Measurements from ENCODE around the gene CD79A. TPM values are rescaled to one million over a fixed set of nuclear protein-coding genes. Genes with fewer than 3 reads are reported as not detected.

Gene CD79A
- total RNA-seq, 2 experiments from 2014 or later, result 3.7 to 3.8 TPM

DNA sequence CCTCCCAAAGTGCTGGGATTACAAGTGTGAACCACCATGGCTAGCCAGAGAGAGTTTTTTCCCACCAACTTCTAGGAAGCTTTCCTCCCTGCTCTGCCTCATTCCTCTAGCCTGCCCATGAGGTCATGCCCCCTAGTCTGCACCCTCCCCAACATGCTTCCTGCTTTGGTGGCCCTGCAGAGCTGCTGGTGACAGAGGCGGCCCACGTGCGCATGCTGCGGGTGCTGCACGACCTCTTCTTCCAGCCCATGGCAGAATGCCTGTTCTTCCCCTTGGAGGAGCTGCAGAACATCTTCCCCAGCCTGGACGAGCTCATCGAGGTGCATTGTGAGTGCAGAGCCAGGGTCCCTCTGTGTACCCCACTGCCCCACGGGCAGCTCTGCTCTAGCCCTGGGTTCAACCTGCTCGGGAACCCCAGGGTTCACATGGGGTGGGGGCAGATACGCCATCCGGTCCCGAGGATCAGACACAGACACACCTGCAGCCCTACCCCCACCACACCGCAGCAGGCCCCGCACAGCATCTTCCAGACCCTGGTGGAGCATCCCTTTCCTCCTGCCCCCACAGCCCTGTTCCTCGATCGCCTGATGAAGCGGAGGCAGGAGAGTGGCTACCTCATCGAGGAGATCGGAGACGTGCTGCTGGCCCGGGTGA lies 24.8 kb downstream of the CD79A start:
- TF ChIP-seq CTCF (IDR thresholded peaks at IDR 0.05), result no peak
- Histone ChIP-seq H3K4me3 (ENCODE audit: low read length) (no peak overlapping the region), H3K9me3 (ENCODE audit: control insufficient read depth in 1 of 2, insufficient read depth in 1 of 2, low read length in 2 of 2) (no peaks in the 10 kb centered on the region), H3K27ac (ENCODE audit: low read depth in 1 of 2, low read length in 2 of 2) (no peak overlapping the region), H3K4me1 (ENCODE audit: insufficient read depth, low read length) (peaks cover 59% of the 10 kb centered on the region), H3K36me3 (ENCODE audit: insufficient read depth, low read length) (peaks cover 93% of the 10 kb centered on the region), H3K27me3 (ENCODE audit: control insufficient read depth in 1 of 2, insufficient read depth in 2 of 2, low read length in 2 of 2) (no peaks in the 10 kb centered on the region)
- Mint-ChIP-seq H3K9me3 (no peaks in the 10 kb centered on the region), H3K27me3 (no peaks in the 10 kb centered on the region), H3K27ac (peak overlapping the region; percentile 7), H3K36me3 (ENCODE audit: low read depth) (peaks cover 92% of the 10 kb centered on the region), H3K4me1 (ENCODE audit: low read depth) (peaks cover 63% of the 10 kb centered on the region), H3K4me3 (no peak overlapping the region)
- intact Hi-C loops (cut with DNase I, micrococcal nuclease), result no loop called here
- DNase-seq (no peak), ATAC-seq (ENCODE audit: poor library complexity) (no peak)
- ChIA-PET CTCF (interaction anchor here (1.9 kb wide), 1 partner anchor 29 kb away, joined by 5 read pairs; no protein-coding TSS in a partner anchor), POLR2A (interaction anchor here (0.6 to 6.6 kb wide), 10 partner anchors 8 to 537 kb away, joined by 3 to 70 read pairs (median 4); partner anchors contain the start of genes ARHGEF1, RABAC1 and RPS19)

- peaks cover 96% of the 10 kb centered on the region for H3K36me3 Mint-ChIP-seq (ENCODE audit: low read depth)
- peaks cover 91% of the 10 kb centered on the region for H3K36me3 ChIP-seq (ENCODE audit: insufficient read depth, low read length)
- H3K27me3 Mint-ChIP-seq, result no peaks in the 10 kb centered on the region
- no peak overlapping the region for H3K27ac Mint-ChIP-seq
- intact Hi-C loops (cut with DNase I, micrococcal nuclease), result no loop called here
- TF ChIP-seq CTCF (IDR thresholded peaks at IDR 0.05), result no peak
- H3K4me3 ChIP-seq (ENCODE audit: low read length), result no peak overlapping the region
- H3K9me3 ChIP-seq (ENCODE audit: control insufficient read depth in 1 of 2, insufficient read depth in 1 of 2, low read length in 2 of 2), result no peaks in the 10 kb centered on the region
- no peaks in the 10 kb centered on the region for H3K27me3 ChIP-seq (ENCODE audit: control insufficient read depth in 1 of 2, insufficient read depth in 2 of 2, low read length in 2 of 2)
- H3K4me3 Mint-ChIP-seq, result no peak overlapping the region
- POLR2A ChIA-PET, result interaction anchor here (1.0 to 6.6 kb wide), 7 partner anchors 9 to 56 kb away, joined by 3 to 70 read pairs (median 9); partner anchors contain the start of genes ARHGEF1 and RABAC1
- H3K4me1 ChIP-seq (ENCODE audit: insufficient read depth, low read length), result peaks cover 54% of the 10 kb centered on the region
- H3K9me3 Mint-ChIP-seq, result no peaks in the 10 kb centered on the region
- peak overlapping the region in 1 of 2 donors; percentile 21 for H3K27ac ChIP-seq (ENCODE audit: low read depth in 1 of 2, low read length in 2 of 2)
- CTCF ChIA-PET, result no interaction called here
- peaks cover 67% of the 10 kb centered on the region for H3K4me1 Mint-ChIP-seq (ENCODE audit: low read depth)
- ATAC-seq (ENCODE audit: poor library complexity) (no peak), DNase-seq (no peak)
Measured at GRCh38 chr19:41902594-41902993, 25.5 kb downstream of the CD79A start.

- Mint-ChIP-seq H3K4me3 (no peak overlapping the region), H3K27ac (peak overlapping the region; percentile 7), H3K9me3 (no peaks in the 10 kb centered on the region), H3K4me1 (ENCODE audit: low read depth) (peaks cover 60% of the 10 kb centered on the region), H3K36me3 (ENCODE audit: low read depth) (peaks cover 89% of the 10 kb centered on the region), H3K27me3 (no peaks in the 10 kb centered on the region)
- H3K4me3 ChIP-seq (ENCODE audit: low read length), result no peak overlapping the region
- peak overlapping the region in 1 of 2 donors; percentile 21 for H3K27ac ChIP-seq (ENCODE audit: low read depth in 1 of 2, low read length in 2 of 2)
- ChIA-PET CTCF (no interaction called here), POLR2A (interaction anchor here (1.0 to 6.6 kb wide), 7 partner anchors 8 to 56 kb away, joined by 3 to 70 read pairs (median 9); partner anchors contain the start of genes ARHGEF1 and RABAC1)
- DNase-seq, result no peak
- H3K36me3 ChIP-seq (ENCODE audit: insufficient read depth, low read length), result peaks cover 84% of the 10 kb centered on the region
- H3K9me3 ChIP-seq (ENCODE audit: control insufficient read depth in 1 of 2, insufficient read depth in 1 of 2, low read length in 2 of 2), result no peaks in the 10 kb centered on the region
- TF ChIP-seq CTCF (IDR thresholded peaks at IDR 0.05), result no peak
- no peak for ATAC-seq (ENCODE audit: poor library complexity)
- intact Hi-C loops (cut with DNase I, micrococcal nuclease), result no loop called here
- H3K27me3 ChIP-seq (ENCODE audit: control insufficient read depth in 1 of 2, insufficient read depth in 2 of 2, low read length in 2 of 2), result no peaks in the 10 kb centered on the region
- H3K4me1 ChIP-seq (ENCODE audit: insufficient read depth, low read length), result peaks cover 48% of the 10 kb centered on the region
Measured at GRCh38 chr19:41903193-41903953, 26.3 kb downstream of the CD79A start.

Measured in CD4-positive, alpha-beta T cell (primary cell).